AG04450 (cell line): ENCODE results near the gene TRIO. TPM values are rescaled to one million over a fixed set of nuclear protein-coding genes. Genes with fewer than 3 reads are reported as not detected.

Experiments used
- CTCF ChIA-PET: fragments of 300-600, 350-600 bp; formaldehyde crosslinking; extraction: SDS; loops from one replicate; lab custom pipeline; 2022; ENCODE audit warnings: antibody characterized with exemption, inconsistent platforms; lab: Charles Lee
- POLR2A ChIA-PET: fragments of 350-600 bp; formaldehyde crosslinking; extraction: SDS; loops from one replicate; lab custom pipeline; 2021; ENCODE audit warnings: antibody characterized with exemption, inconsistent platforms; lab: Yijun Ruan, JAX
- DNase-seq: peaks from one replicate; pipeline ENCODE4 v3.0.0-alpha.2; 2011; ENCODE audit warnings: low read depth, low spot score
- H3K27ac ChIP-seq: one replicate; pipeline ENCODE4 v1.5.1; 2012; ENCODE audit warnings: low read depth, low read length, control low read depth
- H3K27me3 ChIP-seq: one replicate; pipeline ENCODE4 v1.6.0; 2012; ENCODE audit warnings: low read length; ENCODE audit not compliant: control insufficient read depth, insufficient read depth
- H3K4me3 ChIP-seq: 2 replicates; pipeline ENCODE4 v1.5.1; 2011; ENCODE audit warnings: mild to moderate bottlenecking, low read depth, low read length, control low read depth
- H3K9me3 ChIP-seq: 2 replicates; pipeline ENCODE4 v1.5.1; 2012; ENCODE audit warnings: low read length; ENCODE audit not compliant: control insufficient read depth, insufficient read depth
- CTCF ChIP-seq: IDR thresholded peaks from 2 replicates; pipeline ENCODE4 v1.5.1; 2011; ENCODE audit warnings: low read depth, low read length, control low read depth, inconsistent platforms
- polyA plus RNA-seq: library from polyadenylated mRNA; depleted of rRNA; stranded (reverse); fragments of >200 nt; gene quantifications from 2 replicates; pipeline ENCODE4 v1.2.3, GENCODE V29; 2011

Gene TRIO
- polyA plus RNA-seq, 1 experiment, result 268 TPM

GRCh38 chr5:14252793-14253192 is 109.7 kb downstream of the TRIO start:
- no peak for TF ChIP-seq CTCF
- H3K27ac ChIP-seq, result no peak overlapping the region
- ChIA-PET POLR2A (no interaction called here), CTCF (no interaction called here)
- no peaks in the 10 kb centered on the region for H3K27me3 ChIP-seq
- no peak for DNase-seq
- H3K4me3 ChIP-seq, result no peak overlapping the region
- peaks cover 32% of the 10 kb centered on the region for H3K9me3 ChIP-seq

GRCh38 chr5:14254686-14255085 is 111.5 kb downstream of the TRIO start:
- no peak for DNase-seq
- peaks cover 32% of the 10 kb centered on the region for H3K9me3 ChIP-seq
- H3K4me3 ChIP-seq, result no peak overlapping the region
- no peak for TF ChIP-seq CTCF
- H3K27ac ChIP-seq, result no peak overlapping the region
- POLR2A ChIA-PET, result no interaction called here
- H3K27me3 ChIP-seq, result no peaks in the 10 kb centered on the region
- CTCF ChIA-PET, result no interaction called here

GRCh38 chr5:14256026-14256690 is 113.0 kb downstream of the TRIO start:
- ChIA-PET CTCF (no interaction called here), POLR2A (no interaction called here)
- no peak for DNase-seq
- Histone ChIP-seq H3K27ac (no peak overlapping the region), H3K9me3 (peaks cover 32% of the 10 kb centered on the region), H3K4me3 (no peak overlapping the region), H3K27me3 (no peaks in the 10 kb centered on the region)
- no peak for TF ChIP-seq CTCF

GRCh38 chr5:14256756-14257393 is 113.7 kb downstream of the TRIO start:
- no peak for DNase-seq
- ChIA-PET POLR2A (no interaction called here), CTCF (no interaction called here)
- H3K27ac ChIP-seq, result no peak overlapping the region
- H3K27me3 ChIP-seq, result no peaks in the 10 kb centered on the region
- H3K4me3 ChIP-seq, result no peak overlapping the region
- TF ChIP-seq CTCF, result no peak
- H3K9me3 ChIP-seq, result peaks cover 32% of the 10 kb centered on the region

- POLR2A ChIA-PET, result no interaction called here
- no peaks in the 10 kb centered on the region for H3K27me3 ChIP-seq
- no peak overlapping the region for H3K4me3 ChIP-seq
- TF ChIP-seq CTCF, result no peak
- H3K9me3 ChIP-seq, result peaks cover 30% of the 10 kb centered on the region
- no peak for DNase-seq
- no peak overlapping the region for H3K27ac ChIP-seq
- CTCF ChIA-PET, result interaction anchor here (1.5 kb wide), 1 partner anchor 12 kb away, joined by 5 read pairs; no protein-coding TSS in a partner anchor
These were observed 114.9 kb downstream of the TRIO start for GRCh38 chr5:14257995-14258403.
